Karpas-422 (cell line): ENCODE results near the gene STK11. TPM values are rescaled to one million over a fixed set of nuclear protein-coding genes. Genes with fewer than 3 reads are reported as not detected.

Experiments
- DNase-seq: peaks from one replicate; pipeline ENCODE4 v3.0.0-alpha.2; 2015
- H2AFZ ChIP-seq: fragments of 200-600 bp; sonication (generic); 2 replicates; pipeline ENCODE4 v1.6.1; 2014; ENCODE audit warnings: antibody characterized with exemption, low read length, mixed read lengths
- H3K27ac ChIP-seq: fragments of 200-600 bp; sonication (generic); 2 replicates; pipeline ENCODE4 v1.5.1; 2014; ENCODE audit warnings: mild to moderate bottlenecking, low read length, moderate library complexity
- H3K27me3 ChIP-seq: fragments of 200-600 bp; sonication (generic); 2 replicates; pipeline ENCODE4 v1.6.1; 2014; ENCODE audit warnings: low read length, mixed read lengths
- H3K36me3 ChIP-seq: fragments of 200-600 bp; sonication (generic); 2 replicates; pipeline ENCODE4 v1.6.1; 2014; ENCODE audit warnings: low read length, mixed read lengths; ENCODE audit not compliant: insufficient read depth
- H3K4me1 ChIP-seq: fragments of 200-600 bp; sonication (generic); 2 replicates; pipeline ENCODE4 v1.6.1; 2014; ENCODE audit warnings: mild to moderate bottlenecking, low read length, mixed read lengths
- H3K4me2 ChIP-seq: fragments of 200-600 bp; sonication (generic); 2 replicates; pipeline ENCODE4 v1.6.1; 2014; ENCODE audit warnings: low read length, low read depth, mild to moderate bottlenecking; ENCODE audit not compliant: poor library complexity, severe bottlenecking
- H3K4me3 ChIP-seq: fragments of 200-600 bp; sonication (generic); 2 replicates; pipeline ENCODE4 v1.5.1; 2014; ENCODE audit warnings: mild to moderate bottlenecking, antibody characterized with exemption, low read length, mixed read lengths
- H3K79me2 ChIP-seq: fragments of 200-600 bp; sonication (generic); 2 replicates; pipeline ENCODE4 v1.6.1; 2014; ENCODE audit warnings: mild to moderate bottlenecking, low read length, mixed read lengths
- H3K9ac ChIP-seq: fragments of 200-600 bp; sonication (generic); 2 replicates; pipeline ENCODE4 v1.6.0; 2014; ENCODE audit warnings: low read length
- H3K9me2 ChIP-seq: fragments of 200-600 bp; sonication (generic), shearing (Covaris generic); replicated peaks from 2 replicates; pipeline ENCODE4 v1.6.0; 2014; ENCODE audit warnings: mild to moderate bottlenecking, low read length, moderate library complexity; ENCODE audit not compliant: insufficient read depth
- H3K9me3 ChIP-seq: fragments of 300-700, 200-600 bp; sonication (generic); 2 replicates; pipeline ENCODE4 v1.6.1; 2014; ENCODE audit warnings: low read length, mixed read lengths
- H4K20me1 ChIP-seq: fragments of 200-600 bp; sonication (generic); 2 replicates; pipeline ENCODE4 v1.6.1; 2014; ENCODE audit warnings: mild to moderate bottlenecking, antibody characterized with exemption, low read length, low read depth; ENCODE audit not compliant: insufficient read depth
- total RNA-seq: library from RNA; depleted of rRNA; stranded (reverse); fragments of >200 nt; shearing (Covaris generic); gene quantifications from 2 replicates; pipeline ENCODE4 v1.2.3, GENCODE V29; 2014; ENCODE audit warnings: low replicate concordance; rRNA removed

The STK11 gene
- total RNA-seq, 1 experiment from 2014 or later: 40.3 TPM

DNA sequence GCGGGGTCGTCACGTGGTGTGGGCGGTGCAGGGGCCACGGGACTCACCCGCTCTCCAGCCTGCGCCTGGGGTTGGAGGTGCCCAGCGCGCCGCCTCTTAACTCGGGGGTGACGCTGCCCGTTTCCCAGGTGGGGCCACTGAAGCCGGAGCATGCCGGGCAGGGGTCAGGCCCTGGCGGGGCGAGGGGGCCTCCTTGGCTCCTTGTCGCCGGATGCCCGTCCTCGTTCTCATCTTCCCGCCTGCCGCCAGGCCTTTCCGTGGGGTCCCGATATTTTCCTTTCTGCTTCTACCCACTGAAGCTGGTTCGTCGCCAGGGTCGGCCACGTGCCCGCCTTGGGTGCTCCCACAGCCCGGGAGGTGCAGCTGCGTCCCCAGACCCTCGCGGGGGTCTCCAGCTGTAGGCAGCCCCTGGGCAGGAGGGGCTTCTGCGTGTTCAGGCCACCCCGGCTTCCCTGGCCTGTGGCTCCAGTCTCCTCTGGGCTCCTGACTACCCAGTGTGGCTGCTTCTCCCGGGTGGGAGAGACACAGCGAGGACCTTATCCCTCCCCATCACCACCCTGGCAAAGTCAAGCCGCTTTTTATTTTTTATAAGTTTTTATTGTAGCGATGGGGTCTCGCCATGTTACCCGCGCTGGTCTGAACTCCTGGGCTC is 70.5 kb downstream of the STK11 start:
- Histone ChIP-seq H3K9ac (peak overlapping the region; percentile 92), H2AFZ (no peak overlapping the region; the same call in 1 of the 2 replicates), H3K27me3 (no peaks in the 10 kb centered on the region), H3K9me3 (no peaks in the 10 kb centered on the region), H3K27ac (peak overlapping the region; percentile 34), H4K20me1 (peaks cover 21% of the 10 kb centered on the region; the same call in 1 of the 2 replicates), H3K4me3 (peak overlapping the region; percentile 84), H3K4me1 (peaks cover 27% of the 10 kb centered on the region), H3K36me3 (peaks cover 45% of the 10 kb centered on the region), H3K9me2 (no peaks in the 10 kb centered on the region), H3K79me2 (peaks cover 15% of the 10 kb centered on the region), H3K4me2 (peak overlapping the region; percentile 80)
- DNase-seq: no peak

DNA sequence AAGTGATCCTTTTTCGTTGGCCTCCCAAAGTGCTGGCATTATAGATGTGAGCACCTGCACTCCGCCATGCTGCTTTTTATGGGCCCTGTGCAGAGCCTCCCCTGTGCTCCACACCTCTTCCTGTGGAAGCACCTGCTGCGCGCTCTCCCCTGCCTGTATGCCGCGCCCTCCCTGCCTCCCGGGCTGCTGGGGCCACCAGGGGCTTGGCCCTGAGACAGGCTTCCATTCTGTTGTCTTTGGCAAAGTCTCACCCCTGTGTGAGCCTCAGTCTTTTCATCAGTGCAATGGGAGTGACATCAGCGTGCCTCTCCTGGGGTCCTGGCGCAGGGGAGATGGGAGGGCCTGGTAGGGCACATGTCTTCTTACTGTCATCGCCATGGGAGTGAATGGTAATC is 71.0 kb downstream of the STK11 start:
- peak overlapping the region; percentile 92 for H3K9ac ChIP-seq
- peaks cover 40% of the 10 kb centered on the region for H3K36me3 ChIP-seq
- peak overlapping the region; percentile 84 for H3K4me3 ChIP-seq
- no peaks in the 10 kb centered on the region for H3K27me3 ChIP-seq
- peaks cover 24% of the 10 kb centered on the region for H3K4me1 ChIP-seq
- H3K9me2 ChIP-seq: no peaks in the 10 kb centered on the region
- no peak overlapping the region for H2AFZ ChIP-seq
- H3K4me2 ChIP-seq: peak overlapping the region; percentile 80
- no peaks in the 10 kb centered on the region for H3K9me3 ChIP-seq
- peaks cover 15% of the 10 kb centered on the region for H3K79me2 ChIP-seq
- peaks cover 16% of the 10 kb centered on the region; the same call in 1 of the 2 replicates for H4K20me1 ChIP-seq
- H3K27ac ChIP-seq: peak overlapping the region; percentile 34
- no peak for DNase-seq

DNA sequence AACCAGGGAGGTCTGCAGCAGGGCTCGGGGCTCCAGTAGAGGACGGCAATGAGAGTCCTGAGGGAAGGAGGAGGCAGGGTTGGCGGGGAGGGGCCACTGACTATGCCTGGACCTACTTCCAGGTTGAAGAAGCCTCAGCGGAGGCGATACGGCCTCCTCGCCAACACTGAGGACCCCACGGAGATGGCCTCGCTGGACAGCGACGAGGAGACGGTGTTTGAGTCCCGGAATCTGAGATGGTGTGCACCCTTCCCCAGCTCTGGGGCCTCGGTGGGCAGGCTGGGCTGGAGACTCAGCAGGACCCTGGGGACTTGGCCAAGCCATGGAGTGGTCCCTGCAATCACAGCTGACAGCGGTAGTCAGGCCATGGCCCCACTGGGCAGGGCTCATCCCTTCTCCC is 71.5 kb downstream of the STK11 start:
- peaks cover 24% of the 10 kb centered on the region for H3K4me1 ChIP-seq
- no peaks in the 10 kb centered on the region for H3K9me3 ChIP-seq
- peaks cover 37% of the 10 kb centered on the region; the same call in 1 of the 2 replicates for H3K36me3 ChIP-seq
- DNase-seq: no peak
- H3K9ac ChIP-seq: peak overlapping the region; percentile 92
- H4K20me1 ChIP-seq: peaks cover 12% of the 10 kb centered on the region; the same call in 1 of the 2 replicates
- H3K27ac ChIP-seq: no peak overlapping the region
- H2AFZ ChIP-seq: no peak overlapping the region
- peaks cover 15% of the 10 kb centered on the region for H3K79me2 ChIP-seq
- no peaks in the 10 kb centered on the region for H3K27me3 ChIP-seq
- H3K9me2 ChIP-seq: no peaks in the 10 kb centered on the region
- H3K4me3 ChIP-seq: peak overlapping the region; percentile 84; the same call in 1 of the 2 replicates
- peak overlapping the region; percentile 80 for H3K4me2 ChIP-seq

Other genes starting within 250 kb of the STK11 start
- gene WDR18, start 221.4 kb upstream of the STK11 start, total RNA-seq: 41.1 and 87.2 TPM in 2 replicates
- gene GRIN3B, start 205.4 kb upstream of the STK11 start, total RNA-seq: 1.4 TPM in 1 of 2 replicates, not detected in the other
- 133 and 167 TPM in 2 replicates for gene TMEM259, start 184.7 kb upstream of the STK11 start, total RNA-seq
- not detected in 2 replicates for gene RNU6-2, start 184.3 kb upstream of the STK11 start, total RNA-seq
- 88.6 and 97.9 TPM in 2 replicates for gene CNN2, start 179.2 kb upstream of the STK11 start, total RNA-seq
- 23.8 and 31.7 TPM in 2 replicates for gene ABCA7, start 165.7 kb upstream of the STK11 start, total RNA-seq
- 31.5 and 114 TPM in 2 replicates for gene ARHGAP45, start 138.6 kb upstream of the STK11 start, total RNA-seq
- gene POLR2E, start 110.4 kb upstream of the STK11 start, total RNA-seq: 117 and 222 TPM in 2 replicates
- gene GPX4, start 101.8 kb upstream of the STK11 start, total RNA-seq: 286 and 423 TPM in 2 replicates
- 7.9 and 17.1 TPM in 2 replicates for gene SBNO2, start 31.5 kb upstream of the STK11 start, total RNA-seq
- 1.6 and 4.1 TPM in 2 replicates for gene CBARP, start 32.2 kb downstream of the STK11 start, total RNA-seq
- 64.3 and 110 TPM in 2 replicates for gene ATP5F1D, start 36.0 kb downstream of the STK11 start, total RNA-seq
- 21.4 and 40.5 TPM in 2 replicates for gene MIDN, start 42.8 kb downstream of the STK11 start, total RNA-seq
- 141 and 291 TPM in 2 replicates for gene CIRBP, start 63.6 kb downstream of the STK11 start, total RNA-seq
- 32.7 and 68.1 TPM in 2 replicates for gene FAM174C, start 69.8 kb downstream of the STK11 start, total RNA-seq
- not detected in 2 replicates for gene EFNA2, start 80.1 kb downstream of the STK11 start, total RNA-seq
- gene NDUFS7, start 178.1 kb downstream of the STK11 start, total RNA-seq: 98.1 and 129 TPM in 2 replicates
- 63.7 and 144 TPM in 2 replicates for gene GAMT, start 195.8 kb downstream of the STK11 start, total RNA-seq
- gene DAZAP1, start 201.8 kb downstream of the STK11 start, total RNA-seq: 110 and 244 TPM in 2 replicates
- gene RPS15, start 232.6 kb downstream of the STK11 start, total RNA-seq: 2,088 and 3,414 TPM in 2 replicates
- 1.1 and 2.8 TPM in 2 replicates for gene APC2, start 244.3 kb downstream of the STK11 start, total RNA-seq